Hematopoietic multipotent progenitor cell (in vitro differentiated cells): ENCODE data around the gene CPNE1. TPM values are rescaled to one million over a fixed set of nuclear protein-coding genes. Genes with fewer than 3 reads are reported as not detected.

ENCODE experiments used
- small RNA-seq: library from RNA; depleted of rRNA; stranded (forward); fragments of <200 nt; gene quantifications from one replicate; pipeline ENCODE3, GENCODE V24; 2012
- total RNA-seq: library from RNA; depleted of rRNA; stranded (reverse); fragments of >200 nt; gene quantifications from one replicate; pipeline ENCODE4 v1.2.3, GENCODE V29; 2012

CPNE1 gene
- total RNA-seq, 1 donor = 369 TPM

Small RNA genes within 50 kb of the gene (small RNA-seq; reads per million reads assigned to genes)
- gene RNU6-759P (not detected), gene RPL37P1 (not detected)

Other genes with a start within 250 kb of the CPNE1 start
- under 0.01 TPM for gene GDF5, start 226.7 kb downstream of the CPNE1 start, total RNA-seq
- gene CEP250, start 209.3 kb downstream of the CPNE1 start, total RNA-seq = 12.4 TPM
- not detected for gene C20orf173, start 135.2 kb downstream of the CPNE1 start, total RNA-seq
- 650 TPM for gene ERGIC3, start 122.8 kb downstream of the CPNE1 start, total RNA-seq
- gene SPAG4, start 49.1 kb downstream of the CPNE1 start, total RNA-seq = 6.5 TPM
- gene RBM12, start within 50 bp of the CPNE1 start, total RNA-seq = 85.9 TPM
- gene NFS1, start 34.5 kb upstream of the CPNE1 start, total RNA-seq = 25.0 TPM
- gene ROMO1, start 34.5 kb upstream of the CPNE1 start, total RNA-seq = 146 TPM
- 256 TPM for gene RBM39, start 77.4 kb upstream of the CPNE1 start, total RNA-seq
- 42.3 TPM for gene PHF20, start 107.1 kb upstream of the CPNE1 start, total RNA-seq